CD4-positive, alpha-beta T cell treated with Interleukin-21 for 1 hour (primary cell): ENCODE results near the gene TOM1L2.

ENCODE experiments used
- DNase-seq: peaks from one replicate; pipeline ENCODE4 v3.0.0-alpha.2; 2020

The TOM1L2 gene

DNA sequence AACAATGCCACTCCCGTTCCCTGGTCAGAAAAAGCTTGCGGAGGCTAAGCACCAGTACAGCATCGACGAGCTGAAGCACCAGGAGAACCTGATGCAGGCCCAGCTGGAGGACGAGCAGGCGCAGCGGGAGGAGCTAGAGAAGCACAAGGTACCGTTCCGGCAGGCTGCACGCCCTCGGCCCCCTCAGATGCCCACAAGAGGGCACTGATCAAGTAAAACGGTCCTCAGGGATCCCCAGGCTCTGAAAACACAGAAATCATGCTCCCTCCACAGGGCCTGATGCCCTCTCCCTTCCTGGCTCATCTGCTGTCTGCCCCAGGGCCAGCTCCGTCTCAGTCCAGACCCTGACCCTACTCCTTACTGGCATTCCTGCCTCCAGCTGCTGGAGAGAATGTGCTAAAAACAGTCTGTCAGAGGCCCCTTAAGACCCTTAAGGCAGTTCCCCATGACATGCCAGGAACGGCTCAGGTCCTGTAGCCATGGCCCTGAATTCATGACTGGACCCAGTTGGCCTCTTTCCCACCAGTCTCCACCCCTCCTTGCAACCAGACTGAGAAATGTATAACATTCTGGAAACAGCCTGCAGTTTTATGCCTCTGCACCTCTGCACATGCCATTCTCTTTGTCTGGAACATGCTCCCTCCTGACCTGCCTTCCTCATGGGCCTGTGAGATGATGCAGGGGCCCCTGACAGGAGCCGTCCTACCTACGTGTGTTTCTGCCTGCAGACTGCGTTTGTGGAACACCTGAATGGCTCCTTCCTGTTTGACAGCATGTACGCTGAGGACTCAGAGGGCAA, 22.3 kb upstream of the TOM1L2 start:
- no peak for DNase-seq

DNA sequence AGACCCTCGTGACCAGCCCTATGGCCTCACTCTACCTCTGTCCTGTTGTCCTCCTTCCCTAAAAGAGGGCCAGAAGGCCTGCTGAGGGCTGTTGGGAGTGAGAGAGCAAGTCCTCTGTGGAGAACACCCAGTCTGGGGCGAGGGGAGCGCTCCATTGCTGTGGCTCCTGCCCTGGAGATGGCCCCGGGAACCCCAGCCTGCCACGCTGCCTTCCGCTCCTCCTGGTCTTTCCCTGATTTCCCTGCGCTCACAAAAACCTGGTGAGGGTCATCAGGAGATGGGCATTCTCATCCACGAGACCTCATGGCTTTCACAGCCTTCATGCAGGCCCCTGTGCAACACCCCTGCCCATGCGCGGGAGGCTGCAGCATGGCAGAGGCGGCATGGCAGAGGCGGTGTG, 21.7 kb upstream of the TOM1L2 start:
- DNase-seq, result no peak

DNA sequence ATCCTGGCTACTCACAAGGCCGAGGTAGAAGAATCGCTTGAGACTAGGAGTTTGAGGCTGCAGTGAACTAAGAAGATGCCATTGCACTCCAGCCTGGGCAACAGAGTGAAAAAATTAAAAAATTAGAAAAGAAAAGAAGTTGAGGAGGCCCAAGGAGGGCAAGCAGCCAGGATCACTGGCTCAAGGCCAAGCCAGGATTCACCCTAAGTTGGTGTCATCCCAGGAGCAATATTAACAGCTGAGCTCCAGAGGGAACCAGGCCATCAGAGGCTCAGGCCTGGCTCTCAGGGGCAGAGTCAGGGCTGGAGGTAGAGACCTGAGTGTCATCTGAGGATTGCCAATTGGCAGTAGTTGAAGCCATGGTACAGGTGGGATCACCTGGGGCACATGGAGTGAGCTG, 21.2 kb upstream of the TOM1L2 start:
- DNase-seq, result no peak

DNA sequence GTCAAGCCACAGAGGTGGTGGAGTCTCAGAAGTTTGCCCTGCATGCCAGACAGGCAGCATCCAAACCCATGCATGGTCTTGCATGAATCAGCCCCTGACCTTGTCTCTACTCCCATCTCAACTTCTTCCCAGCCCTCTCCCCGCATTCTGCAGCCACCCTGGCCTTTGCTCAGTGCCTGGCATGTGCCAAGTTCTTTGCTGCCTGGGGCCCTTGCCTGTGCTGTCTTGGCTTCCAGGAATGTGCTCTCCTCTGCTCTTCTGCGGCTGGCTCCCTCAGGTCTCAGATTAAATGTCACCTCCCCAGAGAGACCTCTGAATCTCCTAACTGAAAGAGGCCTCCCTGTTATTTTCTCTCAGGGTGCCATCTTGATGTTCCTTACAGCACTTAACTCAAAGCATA, 18.1 kb upstream of the TOM1L2 start:
- DNase-seq, result no peak

DNA sequence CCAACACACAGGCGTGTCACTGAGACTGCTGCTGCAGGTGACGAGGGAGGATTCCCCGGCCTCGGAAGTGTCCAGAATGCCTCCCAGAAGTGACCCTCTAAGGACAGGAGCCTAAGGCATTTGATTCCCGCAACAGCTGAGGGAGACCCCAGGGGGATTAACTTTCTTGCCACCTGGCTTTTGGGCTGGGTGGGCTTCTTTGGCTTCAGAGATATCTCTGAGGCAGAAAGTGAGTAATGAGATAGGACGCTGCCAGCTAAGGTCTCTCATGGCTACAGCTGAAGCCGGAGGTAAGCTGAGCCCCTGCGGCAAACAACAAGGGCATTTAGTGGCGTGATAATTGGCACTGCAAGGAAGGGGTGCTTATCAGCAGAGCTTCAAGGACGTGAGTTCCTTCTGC, 17.4 kb upstream of the TOM1L2 start:
- no peak for DNase-seq

DNA sequence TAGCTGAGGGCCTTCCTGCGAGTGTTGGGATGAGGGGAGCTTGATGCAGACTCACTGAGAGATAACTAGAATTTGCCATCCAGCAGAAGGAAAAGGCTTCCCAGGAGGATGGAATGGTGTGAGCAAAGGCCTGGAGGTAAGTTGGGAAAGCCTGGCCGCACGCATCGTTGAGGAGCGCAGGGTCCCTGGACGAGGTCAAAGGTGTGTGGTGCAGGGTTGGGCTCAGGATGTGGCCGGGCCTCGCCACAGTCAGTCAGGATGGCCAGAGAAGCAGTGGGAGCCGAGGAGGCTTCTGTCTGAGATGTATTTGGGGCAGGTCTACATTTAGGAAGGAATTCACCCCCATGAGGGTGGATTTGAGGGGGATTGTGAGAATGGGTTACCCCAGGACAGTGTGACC, 16.9 kb upstream of the TOM1L2 start:
- DNase-seq, result no peak

DNA sequence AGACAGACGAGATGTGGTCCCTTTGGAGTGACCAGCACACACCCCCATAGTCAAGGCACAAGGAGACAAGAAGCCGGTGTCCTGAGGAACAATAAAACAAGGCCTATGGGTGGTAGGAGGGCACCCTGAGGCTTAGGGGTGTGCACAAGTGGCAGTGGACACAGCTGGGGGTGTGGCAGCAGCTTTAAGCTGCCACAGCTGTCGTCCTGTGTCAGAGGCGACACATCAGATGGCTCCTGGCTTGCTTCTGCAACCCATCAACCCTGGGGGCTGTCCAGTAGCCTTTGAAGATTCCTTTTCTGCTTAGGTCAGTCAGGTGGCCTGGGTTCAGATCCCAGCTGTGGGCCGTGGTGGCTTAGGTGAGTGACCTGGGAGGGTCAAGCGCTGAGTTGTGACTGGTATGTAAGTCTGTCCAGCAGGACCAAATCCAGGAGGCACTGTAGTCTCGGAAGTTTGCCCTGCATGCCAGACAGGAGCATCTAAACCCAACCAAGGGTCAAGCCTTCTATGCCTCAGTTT, 16.3 kb upstream of the TOM1L2 start:
- no peak for DNase-seq

DNA sequence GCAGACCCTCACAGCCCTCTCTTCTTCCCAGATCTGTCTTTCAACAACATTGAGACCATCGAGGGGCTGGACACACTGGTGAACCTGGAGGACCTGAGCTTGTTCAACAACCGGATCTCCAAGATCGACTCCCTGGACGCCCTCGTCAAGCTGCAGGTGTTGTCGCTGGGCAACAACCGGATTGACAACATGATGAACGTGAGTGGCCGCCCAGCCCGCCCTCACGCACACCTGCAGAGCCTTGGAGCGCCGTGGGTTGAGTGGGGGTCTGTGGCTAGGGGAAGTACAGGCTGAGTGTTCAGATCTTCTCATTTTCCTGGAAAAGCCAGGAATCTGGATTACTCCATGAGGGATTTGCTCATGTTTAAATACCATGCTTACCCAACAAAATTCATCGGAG, 15.7 kb upstream of the TOM1L2 start:
- no peak for DNase-seq

DNA sequence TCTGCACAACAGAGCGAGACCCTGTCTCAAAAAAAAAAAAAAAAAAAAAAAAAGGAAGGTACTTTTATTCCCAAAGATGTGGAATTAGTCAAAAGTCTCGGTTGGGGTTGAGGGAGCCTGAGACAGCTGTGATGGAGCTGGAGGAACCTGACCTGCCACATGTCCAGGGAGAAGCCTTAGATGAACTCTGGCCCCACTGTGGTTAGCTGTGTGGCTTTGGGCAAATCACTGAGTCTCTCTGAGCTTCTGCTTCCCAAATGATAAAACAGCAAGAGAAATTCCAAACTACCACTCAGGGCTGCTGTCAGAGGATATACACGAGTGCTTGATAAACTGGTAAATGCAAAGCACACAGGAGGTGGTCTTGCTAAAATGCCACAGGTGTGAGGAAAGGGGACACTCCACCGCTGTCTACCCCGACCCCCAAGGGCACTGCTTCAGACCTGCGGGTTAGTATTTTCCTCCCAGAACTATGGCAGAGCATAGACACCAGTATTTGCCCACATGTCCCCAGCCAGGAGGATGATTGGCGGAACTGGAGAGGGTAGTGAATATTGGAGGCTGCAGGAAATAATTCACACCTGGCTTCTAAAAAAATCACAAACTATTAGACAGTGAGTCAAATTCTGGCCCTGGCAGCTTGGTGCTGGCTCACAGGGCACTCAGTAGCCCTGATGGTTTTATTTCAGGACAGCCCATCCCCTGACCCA, 15.1 kb upstream of the TOM1L2 start:
- DNase-seq, result no peak

DNA sequence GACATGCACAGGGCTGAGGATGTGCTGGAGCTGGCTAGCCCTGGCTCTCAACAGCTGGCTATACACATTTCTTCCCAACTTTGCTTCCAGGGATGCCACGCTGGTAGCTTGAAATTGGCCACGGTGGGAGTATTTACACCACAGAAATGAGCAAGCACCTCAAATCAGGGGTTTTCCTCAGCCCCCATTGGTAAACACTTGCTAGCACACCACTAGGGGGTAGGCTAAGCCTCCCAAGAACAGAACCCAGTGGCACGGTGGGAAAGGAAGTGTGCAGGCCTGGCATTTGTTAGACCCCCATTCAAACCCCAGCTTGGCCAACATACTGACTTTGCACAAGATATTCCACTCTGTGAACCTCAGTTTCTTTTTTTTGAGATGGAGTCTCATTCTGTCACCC, 13.4 kb upstream of the TOM1L2 start:
- no peak for DNase-seq

DNA sequence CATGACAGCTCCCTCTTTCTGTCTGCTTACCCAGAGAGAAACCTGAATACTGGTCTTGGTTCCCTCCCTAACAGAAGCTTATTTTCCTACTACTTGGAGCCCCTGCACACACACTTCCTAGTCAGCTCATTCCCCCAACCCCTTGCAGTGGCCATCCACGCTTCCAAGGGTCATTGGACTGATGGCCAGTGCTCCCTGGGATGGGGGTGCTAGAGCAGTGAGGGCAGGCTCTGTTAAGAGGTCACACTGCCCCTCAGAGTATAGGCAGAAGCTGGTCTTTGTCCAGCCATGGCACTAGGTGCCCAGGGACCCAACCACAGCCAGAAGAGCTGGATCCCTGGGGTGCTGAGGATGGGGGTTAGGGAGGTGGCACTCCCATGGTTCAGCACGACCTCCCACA, 13.0 kb upstream of the TOM1L2 start:
- DNase-seq, result no peak

DNA sequence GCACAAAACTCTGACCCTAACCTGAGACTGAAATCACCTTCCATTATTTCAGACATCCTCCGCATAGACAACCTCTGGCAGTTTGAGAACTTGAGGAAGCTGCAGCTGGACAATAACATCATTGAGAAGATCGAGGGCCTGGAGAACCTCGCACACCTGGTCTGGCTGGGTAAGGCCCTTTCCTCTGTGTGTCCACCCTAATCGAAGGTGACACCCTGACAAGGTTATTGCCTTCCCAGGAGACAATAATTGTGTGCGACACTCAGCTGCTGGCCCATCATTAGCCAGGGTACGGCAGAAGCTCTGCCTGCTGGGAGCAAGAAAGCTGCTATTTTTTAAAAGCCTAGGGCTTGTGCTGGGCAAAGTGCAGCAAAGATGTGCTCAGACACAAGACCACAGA, 11.6 kb upstream of the TOM1L2 start:
- no peak for DNase-seq

DNA sequence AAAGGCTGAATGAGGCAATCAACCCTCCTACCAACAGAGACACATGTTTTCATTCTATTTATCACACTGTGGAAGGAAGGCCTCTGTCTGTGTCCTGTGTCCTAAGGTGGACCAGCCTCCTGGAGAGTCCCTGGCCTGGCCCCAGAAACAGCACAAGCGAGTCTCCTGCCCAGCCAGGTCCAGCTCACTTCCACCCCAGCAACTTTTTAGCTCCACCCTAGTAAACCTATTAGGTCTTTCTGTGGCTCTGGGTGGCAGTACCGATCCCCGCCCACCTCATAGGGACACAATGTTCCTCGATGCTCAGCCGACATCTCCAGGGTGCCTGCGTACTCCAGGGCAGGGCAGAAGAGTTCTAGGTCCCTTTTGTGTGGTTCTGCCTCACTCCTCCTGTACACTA, 11.2 kb upstream of the TOM1L2 start:
- no peak for DNase-seq

DNA sequence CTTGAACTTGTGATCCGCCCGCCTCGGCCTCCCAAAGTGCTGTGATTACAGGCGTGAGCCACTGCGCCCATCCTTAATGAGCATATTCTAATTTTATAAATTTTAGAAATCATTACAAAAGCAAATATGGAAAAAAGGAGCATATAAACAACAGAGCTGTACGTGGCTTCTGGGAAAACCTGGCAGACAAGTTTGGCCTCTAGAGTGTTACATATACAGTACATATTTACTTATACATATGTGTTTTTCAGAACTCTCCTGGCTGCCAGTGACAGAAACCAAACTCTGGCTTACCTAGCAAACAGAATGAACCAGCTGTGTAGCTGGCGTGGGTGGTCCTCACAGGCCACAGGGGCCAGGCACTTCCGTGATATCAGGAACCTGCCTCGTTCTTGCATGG, 10.6 kb upstream of the TOM1L2 start:
- DNase-seq, result no peak

DNA sequence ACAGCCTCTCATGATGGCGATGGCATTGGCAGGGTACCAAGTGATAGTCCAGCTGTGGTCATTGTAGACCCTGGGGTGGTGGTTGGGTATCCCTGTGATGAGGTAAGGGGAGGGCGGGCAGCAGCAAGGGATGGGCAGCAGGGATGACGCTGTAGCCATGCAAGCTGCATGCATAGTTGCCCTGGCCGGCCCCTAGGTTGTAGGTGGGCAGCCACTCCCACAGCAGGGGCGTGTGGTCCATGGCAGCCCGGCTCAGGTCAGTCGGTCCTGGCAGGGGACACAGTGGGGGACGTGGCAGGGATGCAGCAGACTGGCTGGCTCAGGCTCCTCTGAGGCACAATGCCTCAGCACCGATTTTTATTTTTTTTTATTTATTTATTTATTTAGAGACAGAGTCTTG, 9.1 kb upstream of the TOM1L2 start:
- DNase-seq, result no peak

DNA sequence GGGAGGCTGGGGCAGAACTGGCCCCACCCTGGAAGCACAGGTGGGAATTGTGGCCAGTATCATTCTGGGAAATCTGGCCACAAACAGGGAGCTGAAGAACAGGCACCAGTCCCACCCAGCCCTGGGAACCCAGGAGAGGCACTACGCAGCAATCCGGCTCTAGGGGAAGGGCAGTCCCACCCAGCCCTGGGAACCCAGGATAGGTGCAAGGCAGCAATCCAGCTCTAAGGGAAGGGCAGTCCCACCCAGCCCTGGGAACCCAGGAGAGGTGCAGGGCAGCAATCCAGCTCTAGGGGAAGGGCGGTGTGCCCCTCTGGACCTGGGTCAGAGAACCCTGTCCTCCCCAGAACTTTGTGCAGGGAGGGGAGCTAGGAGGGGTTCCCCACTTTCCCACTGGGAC, 7.6 kb upstream of the TOM1L2 start:
- no peak for DNase-seq

DNA sequence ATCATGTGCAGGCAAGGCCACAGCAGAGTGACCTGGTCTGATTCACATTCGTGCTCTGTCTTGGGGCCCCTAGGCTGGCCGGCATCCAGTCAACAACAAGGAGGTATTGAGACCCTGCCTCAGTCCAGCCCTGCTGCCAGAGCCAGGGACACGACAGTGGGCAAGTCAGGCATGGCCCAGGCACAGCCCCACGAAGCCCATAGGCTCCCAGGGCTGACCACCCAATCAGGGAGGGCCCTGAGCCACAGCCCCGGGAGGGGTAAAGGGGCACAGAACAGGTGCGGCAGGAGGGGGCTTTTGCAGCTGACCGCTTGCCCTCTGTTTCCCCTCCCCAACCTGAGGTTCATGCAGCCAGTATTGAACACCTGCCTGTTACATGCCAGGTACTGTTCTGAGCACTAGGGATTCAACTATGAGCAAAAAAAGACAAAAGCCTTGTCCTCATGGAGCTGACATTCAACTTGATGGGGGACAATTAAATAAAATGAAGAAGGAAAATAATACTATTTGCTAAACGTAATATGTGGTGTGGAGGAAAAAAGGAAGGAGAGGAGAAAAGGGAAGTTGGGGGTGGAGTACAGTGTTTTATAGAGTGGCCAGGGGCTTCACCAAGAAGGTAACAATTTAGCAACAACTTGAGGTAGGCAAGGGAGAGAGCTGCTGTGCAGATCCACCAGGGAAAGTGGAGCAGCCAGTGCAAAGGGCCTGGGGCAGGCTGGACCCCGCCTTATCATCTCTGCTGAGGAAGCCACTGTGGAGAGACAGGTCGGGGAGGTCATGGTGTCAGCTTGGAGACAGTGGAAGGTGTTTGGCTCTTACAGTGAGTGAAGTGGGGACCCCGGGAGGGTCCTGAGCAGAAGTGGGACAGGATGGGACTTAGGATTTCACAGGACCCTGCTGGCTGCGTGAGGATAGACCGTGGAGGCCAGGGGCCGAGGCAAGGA, 6.6 kb upstream of the TOM1L2 start:
- DNase-seq, result no peak

DNA sequence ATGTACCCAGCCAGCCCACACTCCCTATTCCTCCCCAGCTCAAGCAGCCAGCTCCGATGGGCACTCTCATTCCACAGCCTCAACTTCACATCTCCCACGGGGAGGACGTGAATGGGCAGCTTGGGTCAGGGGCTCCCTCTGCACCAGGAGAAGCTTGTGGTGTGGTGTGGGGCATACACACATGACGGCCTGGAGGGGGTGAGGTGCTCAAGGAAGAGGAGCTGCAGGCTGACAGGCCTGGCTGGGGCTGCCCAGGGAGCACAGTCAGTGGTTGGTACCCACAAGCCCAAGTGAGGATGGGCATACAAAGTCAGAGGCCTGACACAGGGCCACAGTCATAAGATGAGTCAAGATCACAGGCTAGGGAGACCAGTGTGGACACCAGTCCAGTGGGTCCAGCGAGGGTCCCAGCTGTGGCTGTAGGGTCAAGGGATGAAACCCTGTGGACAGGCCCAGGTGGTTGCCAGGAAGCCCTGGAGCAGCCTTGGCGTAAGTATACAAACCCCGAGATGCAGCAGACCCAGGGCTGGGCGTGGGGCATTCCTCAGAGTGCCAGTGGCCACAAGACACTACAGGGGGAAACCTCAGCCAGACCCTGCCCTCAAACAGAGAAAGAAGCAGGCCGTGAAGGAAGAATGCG, 4.9 kb upstream of the TOM1L2 start:
- DNase-seq, result no peak

DNA sequence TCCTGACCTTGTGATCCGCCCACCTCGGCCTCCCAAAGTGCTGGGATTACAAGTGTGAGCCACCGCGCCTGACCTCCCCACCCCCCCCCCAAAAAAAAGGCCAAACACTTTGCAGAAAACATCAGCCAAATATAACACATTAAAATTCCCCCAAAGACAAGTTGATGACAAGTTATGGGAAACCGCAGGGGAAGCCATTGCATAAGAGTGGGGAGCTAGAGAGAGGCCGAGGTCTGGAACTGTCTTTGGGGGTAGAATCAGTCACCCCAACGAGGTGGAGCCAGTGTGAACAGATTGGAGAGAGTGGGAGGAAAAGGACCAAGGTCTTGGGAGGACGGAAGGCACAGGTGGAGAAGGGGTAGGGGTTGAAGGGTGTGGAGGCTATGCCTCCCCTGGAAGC, 3.2 kb upstream of the TOM1L2 start:
- DNase-seq, result no peak

DNA sequence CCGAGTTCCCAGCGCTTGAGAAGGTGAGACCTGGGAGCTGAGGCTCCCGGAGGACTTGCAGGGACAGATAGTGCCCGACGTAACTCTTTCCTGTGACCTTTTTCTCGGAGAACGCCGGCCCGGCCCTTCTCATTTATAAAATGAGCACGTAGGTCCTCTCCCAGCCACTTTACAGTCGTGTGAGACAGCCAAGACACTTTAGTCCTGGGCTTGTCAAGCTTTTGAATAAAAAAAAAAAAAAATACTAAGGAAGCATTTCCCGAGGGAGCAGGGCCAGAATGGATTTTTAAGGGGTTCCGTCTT, 703 bp upstream of the TOM1L2 start:
- no peak for DNase-seq

DNA sequence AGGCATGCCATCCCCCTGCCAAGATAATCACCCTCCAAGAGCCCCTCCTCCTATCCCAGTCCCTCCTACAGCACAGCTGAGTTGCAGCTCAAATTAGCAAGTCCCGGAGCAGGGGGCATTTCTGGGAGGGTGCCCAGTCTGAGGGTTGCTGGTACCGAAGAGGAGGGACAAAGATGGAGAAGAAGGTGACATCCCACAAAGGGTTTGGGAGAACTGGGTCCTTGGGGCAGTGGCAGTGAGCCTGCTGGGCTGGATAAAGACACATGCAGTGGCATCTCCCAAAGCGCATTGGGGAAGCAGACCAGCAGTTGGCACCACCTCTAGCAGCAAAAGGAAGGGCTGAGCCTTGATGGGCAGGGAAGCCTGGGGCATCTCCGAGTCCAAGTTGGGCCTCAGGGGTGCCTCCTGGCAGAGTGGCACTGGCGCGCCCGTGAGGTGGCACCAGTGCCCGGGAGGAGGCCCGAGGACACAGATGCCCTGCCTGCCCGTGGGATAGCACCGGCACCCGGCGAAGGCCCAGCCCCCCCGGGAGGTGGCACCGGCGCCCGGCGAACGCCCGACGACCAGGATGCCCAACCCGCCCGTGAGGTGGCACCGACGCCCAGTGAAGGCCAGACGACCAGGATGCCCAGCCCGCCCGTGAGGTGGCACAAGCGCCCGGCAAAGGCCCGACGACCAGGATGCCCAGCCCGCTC, 622 bp downstream of the TOM1L2 start:
- DNase-seq, result no peak

DNA sequence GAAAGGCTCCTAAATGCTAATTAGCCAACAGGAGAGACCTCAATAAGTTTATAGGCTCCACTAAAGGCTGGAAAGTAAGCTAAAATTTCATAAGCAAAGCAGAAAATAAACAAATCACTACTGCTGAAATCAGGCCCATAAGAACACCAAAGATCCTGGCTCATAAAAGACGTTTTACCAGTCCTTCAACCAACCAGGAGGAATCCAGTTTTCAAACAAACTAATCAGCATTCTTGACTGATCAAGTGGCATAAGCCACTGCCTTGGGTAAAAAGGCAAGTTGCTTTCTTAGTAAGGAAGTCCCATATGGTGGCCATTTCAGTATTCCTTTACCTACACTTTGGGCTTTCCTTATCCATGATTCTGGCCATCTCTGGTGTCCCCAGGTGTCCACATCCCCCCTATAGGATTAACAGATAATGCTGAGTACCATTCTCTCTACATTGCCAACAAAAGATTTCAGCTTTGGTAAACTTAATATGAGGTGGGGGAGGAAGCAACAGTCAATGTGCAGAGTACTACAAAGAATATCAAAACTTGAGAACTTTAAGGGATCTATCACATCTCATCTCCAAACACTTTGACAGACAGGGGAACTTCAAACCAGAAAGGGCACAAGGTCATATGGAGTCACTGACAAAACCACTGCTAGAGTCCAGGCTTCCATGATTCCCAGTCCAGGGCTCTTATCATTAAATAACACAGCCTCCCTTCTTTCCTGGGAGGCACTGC, 1.3 kb downstream of the TOM1L2 start:
- no peak for DNase-seq
